Ishikawa (cell line): ENCODE measurements around the gene IL12RB2.

ENCODE experiments used
- CEBPB ChIP-seq: IDR thresholded peaks from 2 replicates; pipeline ENCODE4 v1.6.1; 2012
- EP300 ChIP-seq: IDR thresholded peaks from 2 replicates; pipeline ENCODE4 v1.6.1; 2012; ENCODE audit warnings: borderline replicate concordance
- TAF1 ChIP-seq: IDR thresholded peaks from 2 replicates; pipeline ENCODE4 v1.6.1; 2012; ENCODE audit warnings: low read depth, mild to moderate bottlenecking
- USF1 ChIP-seq: IDR thresholded peaks from 2 replicates; pipeline ENCODE4 v1.6.1; 2012

GRCh38 chr1:67415041-67415440 is 107.4 kb downstream of the IL12RB2 start:
- no peak for TF ChIP-seq CEBPB
- TF ChIP-seq TAF1, result no peak
- no peak for TF ChIP-seq EP300
- no peak for TF ChIP-seq USF1
